Urothelium cell line (cell line): ENCODE measurements around the gene CLEC4E.
"Not testable (repeated sequence)": the region's sequence is repeated elsewhere in the genome, so short reads cannot be mapped to it uniquely, and the experiment has no call there.

Experiments used
- DNase-seq: peaks from one replicate; pipeline ENCODE4 v3.0.0; 2011; ENCODE audit warnings: low spot score, mixed read lengths
- FAIRE-seq: peaks from 2 replicates; lab custom pipeline; 2011; peaks lifted over from hg19 to GRCh38; lab: Jason Lieb, UNC

The CLEC4E gene

GRCh38 chr12:8544295-8544694, 3.6 kb upstream of the CLEC4E start:
- no peak for FAIRE-seq
- DNase-seq: peak; percentile 80

GRCh38 chr12:8541562-8541961, 857 bp upstream of the CLEC4E start:
- no peak for DNase-seq
- FAIRE-seq: no peak

- DNase-seq: not testable (repeated sequence)
- FAIRE-seq: peak; percentile 13
These were observed 2.9 kb downstream of the CLEC4E start for GRCh38 chr12:8537820-8538219.

- no peak for DNase-seq
- FAIRE-seq: no peak
These were observed 8.7 kb downstream of the CLEC4E start for GRCh38 chr12:8532045-8532444.

GRCh38 chr12:8527250-8528130, 13.2 kb downstream of the CLEC4E start:
- no peak for DNase-seq
- FAIRE-seq: no peak

GRCh38 chr12:8519171-8519570, 21.5 kb downstream of the CLEC4E start:
- no peak for DNase-seq

GRCh38 chr12:8517971-8518370, 22.7 kb downstream of the CLEC4E start:
- DNase-seq (no peak), FAIRE-seq (no peak)

More at GRCh38 chr12:8519171-8519570, 21.5 kb downstream of the CLEC4E start:
- peak; percentile 80 for FAIRE-seq

GRCh38 chr12:8513256-8513655, 27.4 kb downstream of the CLEC4E start, which contains the start of gene CLEC4D:
Gene CLEC4D (plus strand): TSS chr12:8513503. CDS start chr12:8513733, 230 bp downstream.
- DNase-seq: no peak

GRCh38 chr12:8508910-8509841, 31.5 kb downstream of the CLEC4E start:
- FAIRE-seq (no peak), DNase-seq (no peak)

More at GRCh38 chr12:8513256-8513655, 27.4 kb downstream of the CLEC4E start, which contains the start of gene CLEC4D:
- FAIRE-seq: no peak

- DNase-seq (no peak), FAIRE-seq (peak; percentile 66)
These were observed 32.5 kb downstream of the CLEC4E start for GRCh38 chr12:8508223-8508622.

GRCh38 chr12:8507596-8507995, 33.1 kb downstream of the CLEC4E start:
- DNase-seq (no peak), FAIRE-seq (no peak)

GRCh38 chr12:8504351-8504750, 36.4 kb downstream of the CLEC4E start:
- FAIRE-seq (no peak), DNase-seq (no peak)

- FAIRE-seq (no peak), DNase-seq (no peak)
These were observed 39.0 kb downstream of the CLEC4E start for GRCh38 chr12:8501720-8502119.

- no peak for DNase-seq
- FAIRE-seq: no peak
These were observed 41.1 kb downstream of the CLEC4E start for GRCh38 chr12:8499616-8500015.

- not testable (repeated sequence) for DNase-seq
- peak; percentile 46 for FAIRE-seq
These were observed 44.6 kb downstream of the CLEC4E start for GRCh38 chr12:8496074-8496473.

GRCh38 chr12:8495671-8496070, 45.0 kb downstream of the CLEC4E start:
- DNase-seq: not testable (repeated sequence)
- FAIRE-seq: peak; percentile 59

- FAIRE-seq (no peak), DNase-seq (no peak)
These were observed 47.6 kb downstream of the CLEC4E start for GRCh38 chr12:8493084-8493483.

GRCh38 chr12:8491646-8492530, 48.8 kb downstream of the CLEC4E start:
- DNase-seq (no peak), FAIRE-seq (no peak)
